ENCODE measurements around the gene LRRC23.
A peak's percentile ranks its signal among the peaks of the same experiment; 100 is the strongest.

LRRC23 gene, protein sequence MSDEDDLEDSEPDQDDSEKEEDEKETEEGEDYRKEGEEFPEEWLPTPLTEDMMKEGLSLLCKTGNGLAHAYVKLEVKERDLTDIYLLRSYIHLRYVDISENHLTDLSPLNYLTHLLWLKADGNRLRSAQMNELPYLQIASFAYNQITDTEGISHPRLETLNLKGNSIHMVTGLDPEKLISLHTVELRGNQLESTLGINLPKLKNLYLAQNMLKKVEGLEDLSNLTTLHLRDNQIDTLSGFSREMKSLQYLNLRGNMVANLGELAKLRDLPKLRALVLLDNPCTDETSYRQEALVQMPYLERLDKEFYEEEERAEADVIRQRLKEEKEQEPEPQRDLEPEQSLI

GRCh38 chr12:6904280-6905276, at the start of gene LRRC23:
Gene LRRC23, plus strand, starts transcription at chr12:6904822. Its CDS starts 812 bp downstream, at chr12:6905634.
- no peak for TF ChIP-seq CTCF (IDR thresholded peaks at IDR 0.05; ENCODE audit: borderline replicate concordance, insufficient read depth, low read depth, low read length)
- H3K4me3 ChIP-seq (ENCODE audit: low read depth, low read length) = peak within 1 kb of the TSS; percentile 78

GRCh38 chr12:6855322-6855721, 49.3 kb upstream of the LRRC23 start:
- H3K4me3 ChIP-seq (ENCODE audit: low read depth, low read length) = no peak overlapping the region
- TF ChIP-seq CTCF (IDR thresholded peaks at IDR 0.05; ENCODE audit: borderline replicate concordance, insufficient read depth, low read depth, low read length) = no peak

DNA sequence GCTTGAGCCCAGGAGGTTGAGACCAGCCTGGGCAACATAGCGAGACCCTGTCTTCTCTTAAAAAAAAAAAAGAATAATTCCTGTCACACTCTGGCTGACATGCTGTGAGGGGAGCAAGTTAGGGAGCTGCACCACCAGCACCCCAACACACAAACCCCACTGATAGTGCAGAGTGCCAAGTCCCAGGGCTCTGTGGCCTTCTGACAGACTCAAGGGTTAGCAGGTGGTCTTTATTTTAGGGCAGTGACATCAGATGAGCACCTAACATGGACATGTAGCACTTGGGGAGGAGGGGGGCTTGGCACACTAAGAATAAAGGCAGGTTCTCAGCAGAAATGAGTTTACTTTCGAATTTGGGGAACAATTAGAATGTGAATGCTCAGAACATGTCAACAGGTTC, 45.8 kb upstream of the LRRC23 start:
- no peak overlapping the region for H3K4me3 ChIP-seq (ENCODE audit: low read depth, low read length)
- TF ChIP-seq CTCF (IDR thresholded peaks at IDR 0.05; ENCODE audit: borderline replicate concordance, insufficient read depth, low read depth, low read length) = no peak

DNA sequence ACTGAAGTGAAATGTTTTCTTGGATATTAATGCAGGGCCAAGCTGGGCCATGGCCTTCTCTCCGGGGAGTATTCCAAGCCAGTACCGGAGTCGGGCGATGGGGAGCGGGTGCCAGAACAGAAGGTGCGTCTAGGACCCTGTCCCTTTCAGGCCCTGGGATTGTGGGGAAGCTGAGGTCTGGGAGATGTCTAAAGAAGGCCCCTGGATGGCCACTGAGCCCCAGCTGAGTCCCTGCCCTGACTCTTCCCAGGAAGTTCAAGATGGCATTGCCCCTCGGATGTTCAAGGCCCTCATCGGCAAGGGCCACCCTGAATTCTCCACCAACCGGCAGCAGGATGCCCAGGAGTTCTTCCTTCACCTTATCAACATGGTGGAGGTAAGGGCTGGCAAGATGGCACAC, 44.5 kb upstream of the LRRC23 start:
- TF ChIP-seq CTCF (IDR thresholded peaks at IDR 0.05; ENCODE audit: borderline replicate concordance, insufficient read depth, low read depth, low read length) = no peak
- no peak overlapping the region for H3K4me3 ChIP-seq (ENCODE audit: low read depth, low read length)

DNA sequence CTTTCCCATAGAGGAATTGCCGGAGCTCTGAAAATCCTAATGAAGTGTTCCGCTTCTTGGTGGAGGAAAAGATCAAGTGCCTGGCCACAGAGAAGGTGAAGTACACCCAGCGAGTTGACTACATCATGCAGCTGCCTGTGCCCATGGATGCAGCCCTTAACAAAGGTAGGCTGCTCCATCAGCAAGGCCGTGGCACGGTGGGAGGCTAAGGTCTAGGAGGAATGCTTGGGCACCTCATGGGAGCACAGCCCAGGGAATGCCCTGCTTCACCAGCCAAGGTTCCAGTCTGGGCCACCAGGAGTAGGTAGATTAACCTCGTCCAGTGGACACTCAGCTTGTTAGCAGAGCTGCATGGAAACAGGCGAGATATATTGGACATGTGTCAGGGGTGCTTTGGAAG, 43.7 kb upstream of the LRRC23 start:
- no peak overlapping the region for H3K4me3 ChIP-seq (ENCODE audit: low read depth, low read length)
- TF ChIP-seq CTCF (IDR thresholded peaks at IDR 0.05; ENCODE audit: borderline replicate concordance, insufficient read depth, low read depth, low read length) = no peak

DNA sequence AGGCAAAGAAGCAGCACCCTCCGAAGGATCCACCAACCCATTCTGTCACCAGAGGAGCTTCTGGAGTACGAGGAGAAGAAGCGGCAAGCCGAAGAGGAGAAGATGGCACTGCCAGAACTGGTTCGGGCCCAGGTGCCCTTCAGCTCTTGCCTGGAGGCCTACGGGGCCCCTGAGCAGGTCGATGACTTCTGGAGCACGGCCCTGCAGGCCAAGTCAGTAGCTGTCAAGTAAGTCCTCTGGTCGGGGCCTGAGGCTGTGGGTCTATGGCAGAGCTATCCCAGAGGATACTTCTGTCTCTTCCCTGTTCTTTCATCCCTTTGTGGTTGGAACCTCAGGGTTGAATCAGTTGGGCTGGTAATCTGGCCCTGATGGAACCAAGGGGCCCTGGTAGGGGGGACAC, 43.2 kb upstream of the LRRC23 start:
- TF ChIP-seq CTCF (IDR thresholded peaks at IDR 0.05; ENCODE audit: borderline replicate concordance, insufficient read depth, low read depth, low read length) = no peak
- H3K4me3 ChIP-seq (ENCODE audit: low read depth, low read length) = no peak overlapping the region
